CD14-positive monocyte (primary cell): Measurements from ENCODE around the gene MYO5C. TPM values are rescaled to one million over a fixed set of nuclear protein-coding genes. Genes with fewer than 3 reads are reported as not detected.

Experiments
- DNase-seq, 3 donors: peaks; one replicate each; pipeline ENCODE4 v3.0.0-alpha.2; 2011 to 2022
- H2AFZ ChIP-seq: 2 replicates; pipeline ENCODE4 v1.6.0; 2012; ENCODE audit warnings: mild to moderate bottlenecking, low read depth, low read length, inconsistent platforms; ENCODE audit not compliant: insufficient read depth, poor library complexity, severe bottlenecking
- H3K27ac ChIP-seq, 2 donors: 1 replicate in 1 of 2; 2 replicates in 1 of 2; pipeline ENCODE4 v1.5.1; 2012 to 2013; ENCODE audit warnings: low read length in 2 of 2, control low read depth in 1 of 2, inconsistent platforms in 1 of 2, low read depth in 1 of 2, mild to moderate bottlenecking in 1 of 2
- H3K27me3 ChIP-seq, 2 donors: one replicate each; pipeline versions ENCODE4 v1.6.0 to v1.6.1; 2011 to 2013; ENCODE audit warnings: low read length in 2 of 2; ENCODE audit not compliant: control insufficient read depth in 2 of 2, insufficient read depth in 2 of 2
- H3K36me3 ChIP-seq, 2 donors: replicated peaks in 1 of 2; 1 replicate in 1 of 2; 2 replicates in 1 of 2; pipeline versions ENCODE4 v1.5.1 to v1.6.1; 2012 to 2013; ENCODE audit warnings: low read length in 2 of 2, control low read depth in 1 of 2, inconsistent platforms in 1 of 2, mild to moderate bottlenecking in 1 of 2; ENCODE audit not compliant: insufficient read depth in 2 of 2, control insufficient read depth in 1 of 2
- H3K4me1 ChIP-seq, 2 donors: 1 replicate in 1 of 2; 2 replicates in 1 of 2; pipeline versions ENCODE4 v1.5.1 to v1.6.1; 2012 to 2013; ENCODE audit warnings: low read length in 2 of 2, control low read depth in 1 of 2, inconsistent platforms in 1 of 2, mild to moderate bottlenecking in 1 of 2, moderate library complexity in 1 of 2; ENCODE audit not compliant: insufficient read depth in 2 of 2, control insufficient read depth in 1 of 2
- H3K4me2 ChIP-seq: replicated peaks from 2 replicates; pipeline ENCODE3; 2012; ENCODE audit warnings: low read length, moderate library complexity, mild to moderate bottlenecking; ENCODE audit not compliant: poor library complexity, severe bottlenecking; ENCODE audit errors: extremely low read depth
- H3K4me3 ChIP-seq, 3 experiments: fragments of 200-600 bp in 1 of 3; sonication (generic) in 1 of 3; replicated peaks in 1 of 3; 1 replicate in 2 of 3; 2 replicates in 1 of 3; pipeline ENCODE4 v1.5.1; 2011 to 2013; ENCODE audit warnings: low read length in 3 of 3, mild to moderate bottlenecking in 3 of 3, control low read depth in 2 of 3, low read depth in 2 of 3, inconsistent platforms in 1 of 3, moderate library complexity in 1 of 3
- H3K79me2 ChIP-seq: 2 replicates; pipeline ENCODE4 v1.6.0; 2012; ENCODE audit warnings: mild to moderate bottlenecking, control low read depth, inconsistent platforms, low read length, moderate library complexity; ENCODE audit not compliant: insufficient read depth
- H3K9ac ChIP-seq: 2 replicates; pipeline ENCODE4 v1.6.0; 2017; ENCODE audit warnings: low read length, mild to moderate bottlenecking; ENCODE audit not compliant: insufficient read depth, poor library complexity, severe bottlenecking
- H3K9me3 ChIP-seq, 2 donors: replicated peaks in 1 of 2; 1 replicate in 1 of 2; 2 replicates in 1 of 2; pipeline versions ENCODE4 v1.5.1 to v1.6.1; 2012 to 2013; ENCODE audit warnings: low read length in 2 of 2, control low read depth in 1 of 2; ENCODE audit not compliant: control insufficient read depth in 1 of 2, insufficient read depth in 1 of 2
- H4K20me1 ChIP-seq: 2 replicates; pipeline ENCODE4 v1.6.0; 2012; ENCODE audit warnings: mild to moderate bottlenecking, low read length, control low read depth, moderate library complexity; ENCODE audit not compliant: insufficient read depth
- H3K27ac Mint-ChIP-seq, 7 donors: one replicate each; pipeline ENCODE4 v1.8.0; 2020; ENCODE audit warnings: mild to moderate bottlenecking in 7 of 7, mixed read lengths in 7 of 7, moderate library complexity in 6 of 7, inconsistent platforms in 2 of 7
- H3K27me3 Mint-ChIP-seq, 3 donors: one replicate each; pipeline ENCODE4 v1.8.0; 2021 to 2022; ENCODE audit warnings: low read depth in 3 of 3, mild to moderate bottlenecking in 3 of 3, mixed read lengths in 3 of 3, moderate library complexity in 3 of 3, inconsistent platforms in 1 of 3
- H3K36me3 Mint-ChIP-seq, 2 donors: one replicate each; pipeline ENCODE4 v1.8.0; 2020; ENCODE audit warnings: mixed read lengths in 2 of 2, inconsistent platforms in 1 of 2, mild to moderate bottlenecking in 1 of 2
- H3K4me1 Mint-ChIP-seq: one replicate; pipeline ENCODE4 v1.8.0; 2020; ENCODE audit warnings: mild to moderate bottlenecking, mixed read lengths
- H3K4me3 Mint-ChIP-seq, 2 donors: one replicate each; pipeline ENCODE4 v1.8.0; 2020; ENCODE audit warnings: mild to moderate bottlenecking in 2 of 2, mixed read lengths in 2 of 2, moderate library complexity in 1 of 2
- H3K9me3 Mint-ChIP-seq, 7 donors: one replicate each; pipeline ENCODE4 v1.8.0; 2020 to 2022; ENCODE audit warnings: mixed read lengths in 7 of 7, mild to moderate bottlenecking in 6 of 7, moderate library complexity in 6 of 7, inconsistent platforms in 2 of 7
- WGBS: methylation state at CpG from one replicate; pipeline ENCODE4 v1.1.5; 2013; ENCODE audit warnings: missing lambda C conversion rate; ENCODE audit not compliant: insufficient coverage; 5-methylcytosine and 5-hydroxymethylcytosine counted together
- intact Hi-C, 2 donors: fragments of 100-400 bp; cut with micrococcal nuclease; formaldehyde crosslinking; loops; one replicate each; pipeline versions ENCODE4 v1.15.0 to v1.15.1; 2023
- polyA plus RNA-seq, 3 donors: library from polyadenylated mRNA; depleted of rRNA in 1 of 3; unstranded in 2 of 3; stranded (reverse) in 1 of 3; fragments of 300-500 nt in 2 of 3; fragments of >200 nt in 1 of 3; fragmentation: Illumina TruSeq in 2 of 3; gene quantifications; 1 replicate in 2 of 3; 2 replicates in 1 of 3; pipeline ENCODE4 v1.2.3, GENCODE V29; 2012 to 2021
- TF ChIP-seq, protein P1 (sequence below): fragments of 200-600 bp; IDR thresholded peaks from one replicate; pipeline ENCODE4 v1.8.0; 2022; ENCODE audit warnings: antibody characterized with exemption, mild to moderate bottlenecking

Gene MYO5C
- polyA plus RNA-seq, 3 donors = 0.20 TPM; not detected in 2

DNA sequence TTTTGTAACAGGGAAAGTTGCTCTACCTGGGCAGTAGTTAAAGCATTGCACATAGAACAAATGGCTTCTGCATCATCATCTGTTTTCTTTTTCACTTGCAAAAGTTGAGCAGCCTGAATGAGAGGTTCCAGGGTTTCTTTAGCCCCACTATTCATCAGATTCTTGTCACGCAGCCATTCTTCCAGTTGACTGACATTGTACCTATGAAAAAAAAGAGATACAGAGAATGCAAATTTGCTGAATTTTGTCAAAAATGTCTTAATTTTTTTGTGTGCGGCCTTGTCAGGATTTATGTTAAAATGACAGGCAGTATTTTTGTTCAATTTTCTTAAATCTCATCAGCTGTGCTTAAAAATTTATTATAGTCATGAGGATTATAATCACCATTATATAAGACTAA is 21.4 kb upstream of the MYO5C start:
- H3K27me3 Mint-ChIP-seq = no peaks in the 10 kb centered on the region
- no peaks in the 10 kb centered on the region for H3K27me3 ChIP-seq
- no peaks in the 10 kb centered on the region for H3K4me1 Mint-ChIP-seq
- H3K79me2 ChIP-seq = no peaks in the 10 kb centered on the region
- H3K36me3 ChIP-seq = peaks cover 90 to 99% of the 10 kb centered on the region in 2 donors
- H3K9me3 Mint-ChIP-seq = peaks cover 0 to 2% (median 0%) of the 10 kb centered on the region in 7 donors
- H3K36me3 Mint-ChIP-seq = peaks cover 84 to 93% of the 10 kb centered on the region in 2 donors
- H3K4me2 ChIP-seq = no peak overlapping the region
- intact Hi-C loops = no loop called here
- H2AFZ ChIP-seq = no peak overlapping the region
- DNase-seq = no peak
- TF ChIP-seq, protein P1, sequence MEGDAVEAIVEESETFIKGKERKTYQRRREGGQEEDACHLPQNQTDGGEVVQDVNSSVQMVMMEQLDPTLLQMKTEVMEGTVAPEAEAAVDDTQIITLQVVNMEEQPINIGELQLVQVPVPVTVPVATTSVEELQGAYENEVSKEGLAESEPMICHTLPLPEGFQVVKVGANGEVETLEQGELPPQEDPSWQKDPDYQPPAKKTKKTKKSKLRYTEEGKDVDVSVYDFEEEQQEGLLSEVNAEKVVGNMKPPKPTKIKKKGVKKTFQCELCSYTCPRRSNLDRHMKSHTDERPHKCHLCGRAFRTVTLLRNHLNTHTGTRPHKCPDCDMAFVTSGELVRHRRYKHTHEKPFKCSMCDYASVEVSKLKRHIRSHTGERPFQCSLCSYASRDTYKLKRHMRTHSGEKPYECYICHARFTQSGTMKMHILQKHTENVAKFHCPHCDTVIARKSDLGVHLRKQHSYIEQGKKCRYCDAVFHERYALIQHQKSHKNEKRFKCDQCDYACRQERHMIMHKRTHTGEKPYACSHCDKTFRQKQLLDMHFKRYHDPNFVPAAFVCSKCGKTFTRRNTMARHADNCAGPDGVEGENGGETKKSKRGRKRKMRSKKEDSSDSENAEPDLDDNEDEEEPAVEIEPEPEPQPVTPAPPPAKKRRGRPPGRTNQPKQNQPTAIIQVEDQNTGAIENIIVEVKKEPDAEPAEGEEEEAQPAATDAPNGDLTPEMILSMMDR = no peak
- H3K4me3 Mint-ChIP-seq = no peak overlapping the region
- H3K4me3 ChIP-seq = no peak overlapping the region
- H3K9me3 ChIP-seq = no peaks in the 10 kb centered on the region
- H3K27ac ChIP-seq = no peak overlapping the region
- no peaks in the 10 kb centered on the region for H3K4me1 ChIP-seq
- no CpG with 5 or more reads among the region's 2 CpGs for WGBS
- H4K20me1 ChIP-seq = no peaks in the 10 kb centered on the region
- no peak overlapping the region for H3K9ac ChIP-seq
- H3K27ac Mint-ChIP-seq = no peak overlapping the region

- Histone ChIP-seq H3K36me3 (peaks cover 50 to 68% of the 10 kb centered on the region in 2 donors), H3K4me3 (no peak overlapping the region), H3K4me2 (no peak overlapping the region), H3K9ac (no peak overlapping the region), H2AFZ (no peak overlapping the region), H3K9me3 (no peaks in the 10 kb centered on the region), H3K79me2 (no peaks in the 10 kb centered on the region), H3K27ac (no peak overlapping the region), H3K27me3 (no peaks in the 10 kb centered on the region), H3K4me1 (no peaks in the 10 kb centered on the region), H4K20me1 (peaks cover 7% of the 10 kb centered on the region)
- TF ChIP-seq, protein P1 = no peak
- no peak overlapping the region for H3K27ac Mint-ChIP-seq
- peaks cover 0 to 6% (median 0%) of the 10 kb centered on the region in 7 donors for H3K9me3 Mint-ChIP-seq
- WGBS = 96% methylated on average over 6 of the region's 6 CpGs
- H3K27me3 Mint-ChIP-seq = no peaks in the 10 kb centered on the region
- no peak for DNase-seq
- intact Hi-C loops = no loop called here
- H3K4me3 Mint-ChIP-seq = no peak overlapping the region
- H3K4me1 Mint-ChIP-seq = peaks cover 14% of the 10 kb centered on the region
- H3K36me3 Mint-ChIP-seq = peaks cover 62 to 72% of the 10 kb centered on the region in 2 donors
Measured at GRCh38 chr15:52309154-52309548, 13.5 kb upstream of the MYO5C start.
